GM06990 (cell line): ENCODE data around the gene LRRC18.

Experiments
- DNase-seq: peaks from one replicate; pipeline ENCODE4 v3.0.0-alpha.2; 2011; ENCODE audit not compliant: insufficient read length; ENCODE audit errors: extremely low read depth
- H3K27me3 ChIP-seq: replicated peaks from 2 replicates; pipeline ENCODE4 v1.6.0; 2011; ENCODE audit warnings: low read length; ENCODE audit not compliant: control insufficient read depth, insufficient read depth
- H3K36me3 ChIP-seq: 2 replicates; pipeline ENCODE4 v1.5.1; 2011; ENCODE audit warnings: low read length; ENCODE audit not compliant: control insufficient read depth, insufficient read depth
- H3K4me3 ChIP-seq: replicated peaks from 2 replicates; pipeline ENCODE4 v1.5.1; 2011; ENCODE audit warnings: low read depth, mild to moderate bottlenecking, control low read depth, low read length
- CTCF ChIP-seq: IDR thresholded peaks from 2 replicates; pipeline ENCODE4 v1.5.1; 2011; ENCODE audit warnings: low read length, control low read depth, mild to moderate bottlenecking, inconsistent platforms; ENCODE audit not compliant: insufficient read depth, poor library complexity, severe bottlenecking

The LRRC18 gene

GRCh38 chr10:48924988-48925387 is 14.7 kb downstream of the LRRC18 start:
- TF ChIP-seq CTCF: no peak
- DNase-seq: no peak
- H3K27me3 ChIP-seq: no peaks in the 10 kb centered on the region
- H3K36me3 ChIP-seq: peaks cover 8% of the 10 kb centered on the region
- no peak overlapping the region for H3K4me3 ChIP-seq

DNA sequence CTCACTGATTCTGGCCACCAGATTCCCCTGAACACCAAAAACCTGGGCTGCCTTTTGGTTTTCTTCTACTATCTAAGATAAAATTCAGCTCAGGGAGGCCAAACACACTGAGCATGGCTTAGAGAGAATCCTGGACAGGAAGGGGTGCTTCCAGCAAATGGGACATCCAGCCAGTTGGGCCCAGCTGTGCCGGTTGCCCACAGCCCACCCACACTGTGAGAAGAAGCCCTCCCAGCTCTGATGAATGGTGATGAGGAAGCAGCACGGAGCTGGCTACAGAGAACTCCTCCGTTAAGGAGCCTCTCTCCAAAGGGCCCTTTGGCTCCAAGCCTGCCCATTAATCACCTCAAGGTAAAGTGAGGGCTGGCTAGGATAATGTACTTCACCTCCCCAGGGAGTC is 15.9 kb downstream of the LRRC18 start:
- no peaks in the 10 kb centered on the region for H3K27me3 ChIP-seq
- DNase-seq: no peak
- H3K36me3 ChIP-seq: peaks cover 6% of the 10 kb centered on the region
- no peak for TF ChIP-seq CTCF
- H3K4me3 ChIP-seq: no peak overlapping the region

DNA sequence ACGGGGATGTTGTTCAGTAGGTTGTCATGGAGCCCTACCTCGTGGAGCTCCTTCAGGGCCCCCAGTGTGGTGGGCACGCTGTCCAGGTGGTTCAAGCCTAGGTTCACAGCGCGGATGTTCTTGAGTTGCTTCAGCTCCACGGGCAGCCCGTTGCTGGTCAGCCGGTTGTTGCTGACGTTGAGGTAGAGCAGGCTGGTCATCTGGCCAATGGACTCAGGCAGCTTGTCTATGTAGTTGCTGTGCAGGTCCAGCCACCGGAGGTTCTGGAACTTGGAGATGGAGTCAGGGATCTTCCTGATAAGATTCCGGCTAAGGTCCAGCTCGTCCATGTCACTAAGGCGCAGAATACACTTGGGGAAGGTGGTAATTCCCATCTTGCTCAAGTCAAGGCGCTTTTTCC is 26.0 kb downstream of the LRRC18 start:
- H3K27me3 ChIP-seq: no peaks in the 10 kb centered on the region

DNA sequence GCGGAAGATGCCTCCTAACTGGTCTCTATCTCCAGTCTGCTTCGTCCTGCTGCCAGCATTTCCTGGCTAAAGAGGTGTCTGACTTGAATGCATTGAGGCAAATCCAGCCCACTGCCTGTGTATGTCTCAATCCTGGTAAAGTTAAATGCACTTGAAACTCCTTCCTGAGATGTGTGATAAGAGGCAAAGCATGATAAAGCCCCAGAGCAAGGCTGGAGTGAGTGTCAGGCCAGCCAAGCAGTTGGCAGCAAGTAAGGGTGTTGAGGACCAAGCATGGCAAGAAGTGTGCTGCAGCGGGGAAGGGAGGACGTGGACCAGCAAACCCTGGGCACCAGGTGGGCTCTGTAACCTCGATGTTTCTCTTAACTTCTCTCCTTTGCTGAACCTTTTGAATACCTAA is 29.1 kb downstream of the LRRC18 start:
- Histone ChIP-seq H3K36me3 (peaks cover 19% of the 10 kb centered on the region), H3K27me3 (no peaks in the 10 kb centered on the region), H3K4me3 (no peak overlapping the region)
- no peak for TF ChIP-seq CTCF
- no peak for DNase-seq

More for the DNA sequence above, 26.0 kb downstream of the LRRC18 start:
- Histone ChIP-seq H3K4me3 (no peak overlapping the region), H3K36me3 (peaks cover 12% of the 10 kb centered on the region)
- no peak for TF ChIP-seq CTCF
- no peak for DNase-seq

DNA sequence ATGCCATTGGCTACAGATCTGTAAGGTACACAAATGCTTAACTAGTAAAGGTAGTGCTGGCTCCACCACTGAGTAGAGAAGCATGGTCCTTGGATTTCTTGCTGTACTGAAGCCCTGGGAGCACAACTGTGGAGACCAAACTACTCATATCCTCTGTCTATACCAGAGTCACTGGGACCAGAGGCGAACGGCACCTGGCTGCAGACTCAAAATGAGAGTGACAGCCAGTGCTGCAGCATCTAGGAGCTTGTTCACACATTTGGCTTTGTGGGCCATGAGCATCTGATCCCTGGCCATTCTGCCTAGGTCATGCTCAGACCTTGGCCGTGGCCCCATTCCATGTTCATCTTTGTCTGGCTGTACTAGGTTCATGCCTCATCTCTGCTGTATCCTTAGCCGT is 31.9 kb downstream of the LRRC18 start:
- no peak overlapping the region for H3K4me3 ChIP-seq
- peaks cover 19% of the 10 kb centered on the region for H3K36me3 ChIP-seq
- TF ChIP-seq CTCF: no peak
- no peaks in the 10 kb centered on the region for H3K27me3 ChIP-seq
- DNase-seq: no peak

DNA sequence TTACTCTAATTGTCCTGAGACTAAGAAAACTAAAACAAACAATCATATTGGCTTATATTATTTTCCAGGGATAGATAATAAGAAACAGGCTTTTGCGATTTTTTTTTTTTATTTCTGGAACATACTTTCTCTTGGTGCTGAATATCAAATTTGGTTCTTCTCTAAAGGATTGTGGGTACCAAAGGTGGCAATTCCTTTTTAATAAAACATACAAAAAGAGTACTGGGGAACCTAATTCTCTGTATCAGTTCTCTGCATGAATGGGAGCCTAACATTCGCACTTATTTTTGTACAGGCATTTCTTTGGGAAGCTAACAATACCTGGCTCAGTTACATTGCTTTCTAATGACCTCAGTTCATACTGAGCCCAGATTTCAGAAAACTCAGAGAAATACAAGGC is 32.8 kb downstream of the LRRC18 start:
- Histone ChIP-seq H3K4me3 (no peak overlapping the region), H3K36me3 (peaks cover 16% of the 10 kb centered on the region), H3K27me3 (no peaks in the 10 kb centered on the region)
- no peak for DNase-seq
- TF ChIP-seq CTCF: no peak
